ENCODE results near the gene NCOA3.
"Not testable (repeated sequence)": the region's sequence is repeated elsewhere in the genome, so short reads cannot be mapped to it uniquely, and the experiment has no call there.

The NCOA3 gene

GRCh38 chr20:47501482-47502270 is at the start of gene NCOA3:
NCOA3 (plus strand) TSS chr20:47501887; CDS start chr20:47622248, 120,361 bp downstream.
- peak; percentile 87 for DNase-seq (ENCODE audit: low read depth)

- DNase-seq (ENCODE audit: low read depth) = no peak
Measured at GRCh38 chr20:47452736-47453161, 48.9 kb upstream of the NCOA3 start.

- peak; percentile 1 for DNase-seq (ENCODE audit: low read depth)
Measured at GRCh38 chr20:47453167-47453782, 48.4 kb upstream of the NCOA3 start.

- DNase-seq (ENCODE audit: low read depth) = no peak
Measured at GRCh38 chr20:47454298-47455132, 47.2 kb upstream of the NCOA3 start.

GRCh38 chr20:47455133-47456040 is 46.3 kb upstream of the NCOA3 start:
- no peak for DNase-seq (ENCODE audit: low read depth)

GRCh38 chr20:47456041-47456537 is 45.6 kb upstream of the NCOA3 start:
- DNase-seq (ENCODE audit: low read depth) = no peak

- DNase-seq (ENCODE audit: low read depth) = no peak
Measured at GRCh38 chr20:47456952-47457724, 44.5 kb upstream of the NCOA3 start.

GRCh38 chr20:47458280-47459050 is 43.2 kb upstream of the NCOA3 start:
- not testable (repeated sequence) for DNase-seq (ENCODE audit: low read depth)

- DNase-seq (ENCODE audit: low read depth) = no peak
Measured at GRCh38 chr20:47459344-47460073, 42.2 kb upstream of the NCOA3 start.

GRCh38 chr20:47460761-47461112 is 41.0 kb upstream of the NCOA3 start:
- not testable (repeated sequence) for DNase-seq (ENCODE audit: low read depth)

GRCh38 chr20:47461120-47461685 is 40.5 kb upstream of the NCOA3 start:
- no peak for DNase-seq (ENCODE audit: low read depth)

GRCh38 chr20:47461906-47462305 is 39.8 kb upstream of the NCOA3 start:
- not testable (repeated sequence) for DNase-seq (ENCODE audit: low read depth)

GRCh38 chr20:47464380-47465101 is 37.1 kb upstream of the NCOA3 start:
- DNase-seq (ENCODE audit: low read depth) = no peak

- DNase-seq (ENCODE audit: low read depth) = no peak
Measured at GRCh38 chr20:47465335-47466090, 36.2 kb upstream of the NCOA3 start.

- DNase-seq (ENCODE audit: low read depth) = no peak
Measured at GRCh38 chr20:47466213-47466612, 35.5 kb upstream of the NCOA3 start.

- no peak for DNase-seq (ENCODE audit: low read depth)
Measured at GRCh38 chr20:47466704-47467459, 34.8 kb upstream of the NCOA3 start.
